H1 (cell line): ENCODE measurements around the gene APPL2. TPM values are rescaled to one million over a fixed set of nuclear protein-coding genes. Genes with fewer than 3 reads are reported as not detected.

Experiments used
- CTCF ChIA-PET: fragments of 300-600 bp; sonication (Branson Sonifier 250); formaldehyde crosslinking; loops from one replicate; lab custom pipeline; 2021; ENCODE audit not compliant: partially characterized antibody; lab: Charles Lee
- POLR2A ChIA-PET: fragments of 300-600 bp; sonication (Branson Sonifier 250); formaldehyde crosslinking; loops from one replicate; lab custom pipeline; 2021; ENCODE audit warnings: inconsistent platforms; ENCODE audit not compliant: partially characterized antibody; lab: Charles Lee
- DNase-seq, 2 experiments: peaks; one replicate each; pipeline versions ENCODE4 v3.0.0 to v3.0.0-alpha.2; 2010 to 2022; ENCODE audit warnings: low spot score in 2 of 2, low read depth in 1 of 2, mixed read lengths in 1 of 2
- FAIRE-seq: peaks from 2 replicates; lab custom pipeline; 2011; peaks lifted over from hg19 to GRCh38; lab: Jason Lieb, UNC
- H2AFZ ChIP-seq: 2 replicates; pipeline ENCODE4 v1.8.1; 2012; ENCODE audit warnings: low read length, inconsistent platforms
- H2AK5ac ChIP-seq: 2 replicates; pipeline ENCODE4 v1.6.1; 2013; ENCODE audit warnings: low read depth, low read length
- H2BK120ac ChIP-seq: replicated peaks from 2 replicates; pipeline ENCODE3; 2013; ENCODE audit warnings: low read depth, low read length, inconsistent platforms
- H2BK12ac ChIP-seq: 2 replicates; pipeline ENCODE4 v1.6.1; 2013; ENCODE audit warnings: low read depth, low read length
- H2BK15ac ChIP-seq: 2 replicates; pipeline ENCODE4 v1.6.1; 2013; ENCODE audit warnings: low read length
- H2BK20ac ChIP-seq: 2 replicates; pipeline ENCODE4 v1.6.1; 2013; ENCODE audit warnings: low read length
- H2BK5ac ChIP-seq: 2 replicates; pipeline ENCODE4 v1.6.1; 2013; ENCODE audit warnings: low read depth, low read length
- H3K14ac ChIP-seq: 2 replicates; pipeline ENCODE4 v1.6.1; 2013; ENCODE audit warnings: inconsistent platforms; ENCODE audit not compliant: insufficient read length
- H3K18ac ChIP-seq: 2 replicates; pipeline ENCODE4 v1.6.1; 2013; ENCODE audit warnings: low read length; ENCODE audit errors: extremely low read depth
- H3K23ac ChIP-seq: 2 replicates; pipeline ENCODE4 v1.6.1; 2013; ENCODE audit warnings: inconsistent platforms; ENCODE audit not compliant: insufficient read length
- H3K23me2 ChIP-seq: 2 replicates; pipeline ENCODE4 v1.6.1; 2013; ENCODE audit warnings: low read depth, low read length
- H3K27ac ChIP-seq: 2 replicates; pipeline ENCODE4 v1.6.1; 2011; ENCODE audit warnings: low read depth, low read length, inconsistent platforms
- H3K27me3 ChIP-seq, 4 experiments: replicated peaks in 1 of 4; 1 replicate in 1 of 4; 2 replicates in 3 of 4; pipeline versions ENCODE4 v1.6.1 to v1.8.1; 2011 to 2013; ENCODE audit warnings: low read length in 3 of 4, mild to moderate bottlenecking in 3 of 4, inconsistent platforms in 2 of 4, mixed read lengths in 2 of 4, moderate library complexity in 1 of 4; ENCODE audit not compliant: control insufficient read depth in 3 of 4, insufficient read depth in 3 of 4; ENCODE audit errors: extremely low read depth in 1 of 4
- H3K36me3 ChIP-seq, 4 experiments: 2 replicates each; pipeline versions ENCODE4 v1.6.1 to v1.8.1; 2011 to 2013; ENCODE audit warnings: mild to moderate bottlenecking in 4 of 4, low read length in 3 of 4, moderate library complexity in 2 of 4, control low read depth in 1 of 4, inconsistent platforms in 1 of 4; ENCODE audit not compliant: insufficient read depth in 4 of 4, control insufficient read depth in 2 of 4
- H3K4ac ChIP-seq: replicated peaks from 2 replicates; pipeline ENCODE3; 2013; ENCODE audit warnings: low read length, low read depth, mixed read lengths, inconsistent platforms; ENCODE audit not compliant: insufficient read length
- H3K4me1 ChIP-seq, 4 experiments: replicated peaks in 1 of 4; 1 replicate in 1 of 4; 2 replicates in 3 of 4; pipeline versions ENCODE4 v1.6.1 to v1.8.1; 2011 to 2013; ENCODE audit warnings: low read length in 3 of 4, inconsistent platforms in 2 of 4, mixed read lengths in 1 of 4; ENCODE audit not compliant: insufficient read depth in 4 of 4, control insufficient read depth in 3 of 4
- H3K4me2 ChIP-seq, 2 experiments: 2 replicates each; pipeline versions ENCODE4 v1.6.1 to v1.8.1; 2011 to 2013; ENCODE audit warnings: low read depth in 2 of 2, low read length in 2 of 2, control low read depth in 1 of 2, inconsistent platforms in 1 of 2, mild to moderate bottlenecking in 1 of 2; ENCODE audit not compliant: insufficient read depth in 1 of 2
- H3K4me3 ChIP-seq, 4 experiments: fragments of 200-600, 300-600 bp in 1 of 4; sonication (generic), shearing (Covaris generic), sonication (Bioruptor Twin) in 1 of 4; 2 replicates each; pipeline versions ENCODE4 v1.5.1 to v1.8.1; 2011 to 2016; ENCODE audit warnings: low read length in 4 of 4, low read depth in 3 of 4, control low read depth in 2 of 4, inconsistent platforms in 2 of 4, mild to moderate bottlenecking in 2 of 4, mixed read lengths in 1 of 4, moderate library complexity in 1 of 4; ENCODE audit not compliant: insufficient read depth in 2 of 4; ENCODE audit errors: extremely low read depth in 1 of 4
- H3K56ac ChIP-seq: replicated peaks from 2 replicates; pipeline ENCODE3; 2013; ENCODE audit warnings: low read depth, mild to moderate bottlenecking, mixed read lengths, low read length, inconsistent platforms; ENCODE audit not compliant: insufficient read length
- H3K79me1 ChIP-seq: 2 replicates; pipeline ENCODE4 v1.6.1; 2013; ENCODE audit warnings: low read depth, low read length, control low read depth
- H3K79me2 ChIP-seq, 2 experiments: 2 replicates each; pipeline versions ENCODE4 v1.6.1 to v1.8.1; 2012 to 2013; ENCODE audit warnings: low read length in 2 of 2, mild to moderate bottlenecking in 2 of 2, inconsistent platforms in 1 of 2; ENCODE audit not compliant: insufficient read depth in 2 of 2, control insufficient read depth in 1 of 2
- H3K9ac ChIP-seq, 4 experiments: replicated peaks in 1 of 4; 1 replicate in 1 of 4; 2 replicates in 3 of 4; pipeline versions ENCODE4 v1.6.1 to v1.8.1; 2011 to 2013; ENCODE audit warnings: low read depth in 3 of 4, low read length in 3 of 4, control low read depth in 2 of 4, mild to moderate bottlenecking in 2 of 4, moderate library complexity in 2 of 4, inconsistent platforms in 1 of 4; ENCODE audit errors: extremely low read depth in 1 of 4
- H3K9me3 ChIP-seq, 2 experiments: 2 replicates each; pipeline versions ENCODE4 v1.6.1 to v1.8.1; 2012 to 2013; ENCODE audit warnings: mild to moderate bottlenecking in 2 of 2, moderate library complexity in 2 of 2, control low read depth in 1 of 2, inconsistent platforms in 1 of 2, low read depth in 1 of 2, low read length in 1 of 2, mixed read lengths in 1 of 2; ENCODE audit not compliant: insufficient read depth in 2 of 2
- H4K20me1 ChIP-seq, 2 experiments: replicated peaks in 1 of 2; 2 replicates each; pipeline versions ENCODE3 to v1.8.1; 2011 to 2013; ENCODE audit warnings: inconsistent platforms in 2 of 2, low read length in 2 of 2, mild to moderate bottlenecking in 1 of 2; ENCODE audit not compliant: insufficient read depth in 2 of 2, control insufficient read depth in 1 of 2
- H4K5ac ChIP-seq: 2 replicates; pipeline ENCODE4 v1.6.1; 2013; ENCODE audit warnings: low read length, low read depth, mixed read lengths, inconsistent platforms; ENCODE audit not compliant: insufficient read length
- H4K8ac ChIP-seq: 2 replicates; pipeline ENCODE4 v1.8.0; 2013; ENCODE audit warnings: mild to moderate bottlenecking, moderate library complexity, low read length, inconsistent platforms; ENCODE audit not compliant: insufficient read depth; ENCODE audit errors: extremely low read depth
- H4K91ac ChIP-seq: replicated peaks from 2 replicates; pipeline ENCODE3; 2013; ENCODE audit warnings: low read length, mixed read lengths, inconsistent platforms; ENCODE audit not compliant: insufficient read length
- CREB1 ChIP-seq: IDR thresholded peaks from 2 replicates; pipeline ENCODE4 v1.6.1; 2012; ENCODE audit warnings: inconsistent platforms
- SAP30 ChIP-seq: fragments of 300-600 bp; sonication (generic); IDR thresholded peaks from 2 replicates; pipeline ENCODE4 v1.7.1; 2012; ENCODE audit warnings: low read length, moderate library complexity, mild to moderate bottlenecking, inconsistent platforms; ENCODE audit not compliant: insufficient read depth, insufficient replicate concordance
- TBP ChIP-seq: IDR thresholded peaks from 2 replicates; pipeline ENCODE4 v1.6.1; 2011; ENCODE audit warnings: low read depth, low read length, improper control_type of control experiment
- WGBS, 2 experiments: shearing (Covaris generic) in 1 of 2; methylation state at CpG; one replicate each; pipeline versions ENCODE4 v1.1.6 to v1.1.7; 2013 to 2015; ENCODE audit warnings: low lambda C conversion rate in 2 of 2, mixed read lengths in 2 of 2, inconsistent platforms in 1 of 2, low coverage in 1 of 2, missing lambda C conversion rate in 1 of 2; ENCODE audit not compliant: insufficient replicate concordance in 2 of 2, insufficient coverage in 1 of 2, insufficient read length in 1 of 2; ENCODE audit errors: extremely low coverage in 1 of 2, missing lambda C conversion rate in 1 of 2; 5-methylcytosine and 5-hydroxymethylcytosine counted together
- polyA plus RNA-seq, 7 experiments: library from polyadenylated mRNA; depleted of rRNA in 3 of 7; stranded (reverse) in 5 of 7; unstranded in 2 of 7; fragments of >200 nt in 5 of 7; fragments of 200-250 nt in 2 of 7; gene quantifications; 1 replicate in 5 of 7; 2 replicates in 1 of 7; 4 replicates in 1 of 7; pipeline versions ENCODE4 v1.2.1 to v1.2.3, GENCODE V29; 2011 to 2013; ENCODE audit warnings: missing spikeins in 2 of 7, mixed read lengths in 2 of 7
- total RNA-seq: library from RNA; stranded (reverse); fragmentation: NEBNext Ultra II Directional; extraction: Animal tissue kit (Norgen Biotek cat#: 25700); gene quantifications from 2 replicates; pipeline ENCODE4 v1.2.1, GENCODE V29; 2021

The APPL2 gene
- total and polyA plus RNA-seq, 2 of the 8 experiments (the other 6 are each of a cell fraction or from before 2014, with no cell fraction given): 8.9 to 22.9 TPM

DNA sequence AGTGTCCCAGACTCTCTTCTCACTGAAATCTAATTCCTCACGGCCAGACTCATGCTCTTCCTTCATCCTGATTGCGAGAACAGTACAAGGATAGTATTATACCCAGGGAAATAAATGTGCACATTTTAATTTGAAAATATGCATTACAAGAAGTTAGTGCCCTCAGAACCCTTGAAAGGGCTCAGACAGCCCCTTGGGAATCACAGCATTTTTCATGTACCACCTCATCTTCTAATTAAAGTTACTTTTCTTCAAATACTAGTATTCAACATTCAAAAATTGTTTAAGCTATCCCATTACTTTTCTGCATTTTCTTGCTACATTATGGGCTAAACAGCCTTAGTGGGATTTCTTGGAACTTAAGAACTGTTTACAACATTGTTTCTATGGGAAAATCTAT lies 1.7 kb upstream of the APPL2 start:
- H3K36me3 ChIP-seq: no peaks in the 10 kb centered on the region
- no peak overlapping the region for H2AFZ ChIP-seq
- H3K79me2 ChIP-seq: peaks cover 0 to 19% of the 10 kb centered on the region in 2 experiments; a peak in 2 of 4 replicates
- no peak overlapping the region for H2AK5ac ChIP-seq
- TF ChIP-seq CREB1 (no peak), SAP30 (no peak), TBP (no peak)
- TF ChIP-seq, all 59 proteins: peak for 0
- H3K4ac ChIP-seq: no peak overlapping the region
- no peak overlapping the region for H3K4me3 ChIP-seq
- H3K9me3 ChIP-seq: no peaks in the 10 kb centered on the region
- POLR2A ChIA-PET: no interaction called here
- H4K5ac ChIP-seq: no peak overlapping the region
- H3K23ac ChIP-seq: no peak overlapping the region
- peaks cover 0 to 4% (median 0%) of the 10 kb centered on the region in 4 experiments; a peak in 1 of 7 replicates for H3K4me1 ChIP-seq
- H3K27me3 ChIP-seq: peaks cover 0 to 3% (median under 1%) of the 10 kb centered on the region in 4 experiments; a peak in 3 of 7 replicates
- no peak for DNase-seq
- H3K56ac ChIP-seq: no peak overlapping the region
- no peak overlapping the region for H2BK15ac ChIP-seq
- no peak overlapping the region for H2BK20ac ChIP-seq
- H2BK12ac ChIP-seq: no peak overlapping the region
- CTCF ChIA-PET: no interaction called here
- no peak overlapping the region for H4K8ac ChIP-seq
- peaks cover 0 to 2% of the 10 kb centered on the region in 2 experiments for H4K20me1 ChIP-seq
- H2BK120ac ChIP-seq: no peak overlapping the region
- H3K23me2 ChIP-seq: peaks cover 4% of the 10 kb centered on the region
- no peak overlapping the region for H3K14ac ChIP-seq
- no peak overlapping the region for H3K9ac ChIP-seq
- no peak overlapping the region for H3K27ac ChIP-seq
- no peak overlapping the region for H3K18ac ChIP-seq
- no peaks in the 10 kb centered on the region for H3K79me1 ChIP-seq
- no peak overlapping the region for H2BK5ac ChIP-seq
- H4K91ac ChIP-seq: no peak overlapping the region
- 78% methylated on average over 2 of the region's 2 CpGs; no CpG with 5 or more reads in 1 of the 2 experiments for WGBS, 2 experiments
- no peak for FAIRE-seq
- H3K4me2 ChIP-seq: no peak overlapping the region
